SK-N-SH (cell line): ENCODE results near the gene JAG1. TPM values are rescaled to one million over a fixed set of nuclear protein-coding genes. Genes with fewer than 3 reads are reported as not detected.

Experiments
- CTCF ChIA-PET: fragments of 300-600, 350-600 bp; formaldehyde crosslinking; extraction: SDS; loops from one replicate; lab custom pipeline; 2021; lab: Yijun Ruan, JAX
- POLR2A ChIA-PET: fragments of 350-600 bp; sonication (Branson Sonifier 250); formaldehyde crosslinking; extraction: SDS; loops from one replicate; lab custom pipeline; 2020; ENCODE audit warnings: antibody characterized with exemption, inconsistent platforms; lab: Yijun Ruan, JAX
- DNase-seq: peaks from one replicate; pipeline ENCODE4 v3.0.0; 2012
- H2AFZ ChIP-seq: fragments of 200-600 bp; sonication (generic); 2 replicates; pipeline ENCODE4 v1.8.1; 2016; ENCODE audit warnings: antibody characterized with exemption, mild to moderate bottlenecking, low read depth
- H3F3A ChIP-seq: fragments of 200-600 bp; sonication (generic); replicated peaks from 2 replicates; pipeline ENCODE3; 2016; ENCODE audit warnings: antibody characterized with exemption, mild to moderate bottlenecking; ENCODE audit not compliant: insufficient read depth
- H3K27ac ChIP-seq, 2 experiments: fragments of 200-500 bp in 1 of 2; fragments of 200-600 bp in 1 of 2; sonication (Bioruptor generic) in 1 of 2; sonication (generic), shearing (Covaris generic) in 1 of 2; 2 replicates each; pipeline versions ENCODE4 v1.5.1 to v1.6.1; 2014 to 2016; ENCODE audit warnings: low read depth in 2 of 2, inconsistent platforms in 1 of 2, low read length in 1 of 2, mild to moderate bottlenecking in 1 of 2, mixed read lengths in 1 of 2
- H3K27me3 ChIP-seq: fragments of 200-600 bp; sonication (generic), shearing (Covaris generic); 2 replicates; pipeline ENCODE4 v1.6.1; 2016; ENCODE audit warnings: mixed run types; ENCODE audit not compliant: insufficient read depth
- H3K36me3 ChIP-seq, 2 experiments: fragments of 200-500 bp in 1 of 2; fragments of 200-600 bp in 1 of 2; sonication (Bioruptor generic) in 1 of 2; sonication (generic) in 1 of 2; replicated peaks in 1 of 2; 2 replicates each; pipeline versions ENCODE3 to v1.5.1; 2014 to 2016; ENCODE audit warnings: low read length in 1 of 2, mild to moderate bottlenecking in 1 of 2; ENCODE audit not compliant: insufficient read depth in 2 of 2, control insufficient read depth in 1 of 2
- H3K4me1 ChIP-seq, 2 experiments: fragments of 200-500 bp in 1 of 2; fragments of 200-600 bp in 1 of 2; sonication (Bioruptor generic) in 1 of 2; sonication (generic), shearing (Covaris generic) in 1 of 2; 2 replicates each; pipeline versions ENCODE4 v1.5.1 to v1.6.1; 2014 to 2016; ENCODE audit warnings: low read depth in 1 of 2, low read length in 1 of 2, mixed run types in 1 of 2; ENCODE audit not compliant: insufficient read depth in 2 of 2, control insufficient read depth in 1 of 2
- H3K4me2 ChIP-seq: fragments of 200-600 bp; sonication (generic), shearing (Covaris generic); 2 replicates; pipeline ENCODE4 v1.6.1; 2017; ENCODE audit warnings: mixed run types
- H3K4me3 ChIP-seq, 2 experiments: fragments of 200-500 bp in 1 of 2; fragments of 200-600 bp in 1 of 2; sonication (Bioruptor generic) in 1 of 2; sonication (generic), shearing (Covaris generic) in 1 of 2; 2 replicates each; pipeline versions ENCODE4 v1.5.1 to v1.8.1; 2014 to 2016; ENCODE audit warnings: low read depth in 2 of 2, inconsistent platforms in 1 of 2, low read length in 1 of 2, mild to moderate bottlenecking in 1 of 2, mixed read lengths in 1 of 2, moderate library complexity in 1 of 2
- H3K79me2 ChIP-seq: fragments of 200-600 bp; sonication (generic); 2 replicates; pipeline ENCODE4 v1.8.1; 2017; ENCODE audit warnings: mild to moderate bottlenecking; ENCODE audit not compliant: insufficient read depth
- H3K9ac ChIP-seq: fragments of 200-600 bp; sonication (generic); 2 replicates; pipeline ENCODE4 v1.6.1; 2017; ENCODE audit warnings: mixed run types
- H3K9me2 ChIP-seq: fragments of 200-600 bp; sonication (generic); 2 replicates; pipeline ENCODE4 v1.6.1; 2017; ENCODE audit warnings: mixed run types
- H3K9me3 ChIP-seq: fragments of 200-600 bp; sonication (generic); 2 replicates; pipeline ENCODE4 v1.6.1; 2017; ENCODE audit warnings: mixed run types, mild to moderate bottlenecking, moderate library complexity
- H4K20me1 ChIP-seq: fragments of 200-600 bp; sonication (generic); 2 replicates; pipeline ENCODE4 v1.6.1; 2017; ENCODE audit warnings: mild to moderate bottlenecking, mixed run types; ENCODE audit not compliant: insufficient read depth
- CHD2 ChIP-seq: fragments of 150-350 bp; IDR thresholded peaks from 2 replicates; pipeline ENCODE4 v1.6.1; 2018; ENCODE audit warnings: low read length; ENCODE audit not compliant: partially characterized antibody
- EP300 ChIP-seq, 2 experiments: IDR thresholded peaks; 2 replicates each; pipeline versions ENCODE4 v1.4.0 to v1.6.1; 2012; ENCODE audit warnings: borderline replicate concordance in 1 of 2, low read depth in 1 of 2, low read length in 1 of 2
- EZH2phosphoT487 ChIP-seq: fragments of 200-600 bp; sonication (generic); IDR thresholded peaks from 2 replicates; pipeline ENCODE4 v1.6.1; 2017; ENCODE audit warnings: low read depth, mixed run types, mild to moderate bottlenecking, antibody characterized with exemption, moderate library complexity, borderline replicate concordance
- FOXM1 ChIP-seq: IDR thresholded peaks from 2 replicates; pipeline ENCODE4 v1.4.0; 2012; ENCODE audit warnings: low read depth, mild to moderate bottlenecking
- GABPA ChIP-seq: IDR thresholded peaks from 2 replicates; pipeline ENCODE4 v1.4.0; 2012; ENCODE audit warnings: low read depth, mild to moderate bottlenecking
- GATA2 ChIP-seq: sonication (generic); formaldehyde crosslinking; IDR thresholded peaks from 2 replicates; pipeline ENCODE4 v1.5.0; 2020; ENCODE audit warnings: mild to moderate bottlenecking, missing genetic modification reagents
- JUND ChIP-seq: IDR thresholded peaks from 2 replicates; pipeline ENCODE4 v1.4.0; 2012
- MAX ChIP-seq: IDR thresholded peaks from 2 replicates; pipeline ENCODE4 v1.4.0; 2012; ENCODE audit warnings: low read depth
- NFIC ChIP-seq: IDR thresholded peaks from 2 replicates; pipeline ENCODE4 v1.4.0; 2012; ENCODE audit warnings: borderline replicate concordance
- PBX3 ChIP-seq: IDR thresholded peaks from 2 replicates; pipeline ENCODE4; 2012
- RAD21 ChIP-seq: IDR thresholded peaks from 2 replicates; pipeline ENCODE4 v1.6.1; 2012; ENCODE audit warnings: mild to moderate bottlenecking, low read length
- RCOR1 ChIP-seq: fragments of 150-350 bp; IDR thresholded peaks from 2 replicates; pipeline ENCODE4 v1.6.1; 2017; ENCODE audit warnings: antibody characterized with exemption, low read length
- REST ChIP-seq: IDR thresholded peaks from 2 replicates; pipeline ENCODE4 v1.6.1; 2012; ENCODE audit warnings: mild to moderate bottlenecking, low read depth, low read length, moderate library complexity
- TCF12 ChIP-seq: IDR thresholded peaks from 2 replicates; pipeline ENCODE4 v1.4.0; 2012
- USF1 ChIP-seq: IDR thresholded peaks from 2 replicates; pipeline ENCODE4 v1.4.0; 2012; ENCODE audit warnings: low read depth, borderline replicate concordance
- YY1 ChIP-seq: IDR thresholded peaks from 2 replicates; pipeline ENCODE4 v1.4.0; 2012; ENCODE audit warnings: low read depth, mild to moderate bottlenecking
- WGBS: methylation state at CpG from one replicate; pipeline ENCODE4 v1.1.6; 2017; ENCODE audit warnings: low lambda C conversion rate; 5-methylcytosine and 5-hydroxymethylcytosine counted together
- polyA plus RNA-seq, 3 experiments: library from polyadenylated mRNA; depleted of rRNA; stranded (reverse); fragments of >200 nt; gene quantifications; 2 replicates each; pipeline ENCODE4 v1.2.3, GENCODE V29; 2012

The JAG1 gene
- polyA plus RNA-seq, 1 of the 3 experiments (the other 2 are of a cell fraction) = 6.0 TPM

GRCh38 chr20:10655720-10656669, 17.8 kb downstream of the JAG1 start:
- 88% methylated on average over 15 of the region's 15 CpGs for WGBS

More at GRCh38 chr20:10655720-10656669, 17.8 kb downstream of the JAG1 start:
- peak overlapping the region in 1 of 2 experiments; percentile 77; a peak in 2 of 4 replicates for H3K27ac ChIP-seq
- peaks cover 10 to 75% of the 10 kb centered on the region in 2 experiments for H3K36me3 ChIP-seq
- ChIA-PET CTCF (interaction anchor here (0.9 to 1.1 kb wide), 2 partner anchors 8 to 136 kb away, joined by 3 read pairs; no protein-coding TSS in a partner anchor), POLR2A (no interaction called here)
- no peak overlapping the region for H2AFZ ChIP-seq
- H4K20me1 ChIP-seq = peaks cover 13% of the 10 kb centered on the region; the same call in 1 of the 2 replicates
- H3K27me3 ChIP-seq = no peaks in the 10 kb centered on the region
- TF ChIP-seq EP300 (IDR thresholded peaks at IDR 0.05; ENCODE audit: borderline replicate concordance in 1 of 2, low read depth in 1 of 2, low read length in 1 of 2) = no peak
- no peak for TF ChIP-seq TCF12
- TF ChIP-seq NFIC = no peak
- no peak for TF ChIP-seq JUND
- no peak for TF ChIP-seq USF1
- TF ChIP-seq FOXM1 = no peak
- no peak for TF ChIP-seq YY1
- no peak for TF ChIP-seq GATA2 (CRISPR knock-in tag)
- TF ChIP-seq PBX3 = no peak
- TF ChIP-seq REST = no peak
- no peak for TF ChIP-seq MAX
- TF ChIP-seq RCOR1 = no peak
- TF ChIP-seq RAD21 = no peak
- TF ChIP-seq CHD2 = no peak
- no peak for TF ChIP-seq EZH2phosphoT487
- TF ChIP-seq GABPA = no peak
- no peak for DNase-seq
- no peak overlapping the region for H3K9ac ChIP-seq
- peaks cover 31 to 44% of the 10 kb centered on the region in 2 experiments for H3K4me1 ChIP-seq
- H3K79me2 ChIP-seq = peaks cover 81% of the 10 kb centered on the region
- H3K9me3 ChIP-seq = no peaks in the 10 kb centered on the region
- H3K4me2 ChIP-seq = no peak overlapping the region
- no peaks in the 10 kb centered on the region for H3K9me2 ChIP-seq
- H3K4me3 ChIP-seq = no peak overlapping the region
- peaks cover 24% of the 10 kb centered on the region for H3F3A ChIP-seq
